Heart right ventricle (tissue), 16 donors: ENCODE data around the gene USP6NL. TPM values are rescaled to one million over a fixed set of nuclear protein-coding genes. Genes with fewer than 3 reads are reported as not detected.

Experiments used
- ATAC-seq, 8 donors: fragments of 200-7000 bp; cut with Tn5 transposase; one replicate each; pipeline ENCODE4 v1.9.1; 2020; ENCODE audit warnings: mild to moderate bottlenecking in 8 of 8, moderate library complexity in 8 of 8, moderate number of reproducible peaks in 1 of 8
- DNase-seq, 2 donors: peaks; one replicate each; pipeline ENCODE4 v3.0.0-alpha.2; 2020
- H3K27ac ChIP-seq, 10 donors: fragments of 200-600 bp; sonication (generic) in 2 of 10; one replicate each; pipeline versions ENCODE4 v1.5.0 to v1.8.0; 2020 to 2022; ENCODE audit warnings: mild to moderate bottlenecking in 3 of 10
- H3K27me3 ChIP-seq, 7 donors: fragments of 200-600 bp; one replicate each; pipeline ENCODE4 v1.8.0; 2021 to 2022; ENCODE audit warnings: mild to moderate bottlenecking in 2 of 7
- H3K36me3 ChIP-seq, 9 donors: fragments of 200-600 bp; sonication (generic) in 1 of 9; one replicate each; pipeline versions ENCODE4 v1.5.0 to v1.8.0; 2020 to 2022; ENCODE audit warnings: mild to moderate bottlenecking in 2 of 9
- H3K4me1 ChIP-seq, 9 donors: fragments of 200-600 bp; sonication (generic) in 1 of 9; one replicate each; pipeline versions ENCODE4 v1.5.0 to v1.8.0; 2020 to 2022; ENCODE audit warnings: mild to moderate bottlenecking in 4 of 9
- H3K4me3 ChIP-seq, 10 donors: fragments of 200-600 bp; sonication (generic) in 2 of 10; one replicate each; pipeline versions ENCODE4 v1.5.0 to v1.8.0; 2020 to 2022; ENCODE audit warnings: mild to moderate bottlenecking in 7 of 10, moderate library complexity in 2 of 10
- H3K9me3 ChIP-seq, 11 donors: fragments of 200-600 bp in 10 of 11; sonication (generic) in 2 of 11; one replicate each; pipeline versions ENCODE4 v1.5.0 to v1.8.0; 2013 to 2022; ENCODE audit warnings: mild to moderate bottlenecking in 2 of 11, control low read depth in 1 of 11, moderate library complexity in 1 of 11
- CTCF ChIP-seq, 9 donors: fragments of 200-600 bp; sonication (generic) in 2 of 9; IDR thresholded peaks; one replicate each; pipeline versions ENCODE4 v1.5.0 to v1.8.0; 2021 to 2022; ENCODE audit warnings: antibody characterized with exemption in 9 of 9, mild to moderate bottlenecking in 5 of 9, moderate library complexity in 1 of 9
- WGBS, 2 donors: extraction: QIAGEN DNeasy Blood & Tissue Kit; methylation state at CpG; one replicate each; pipeline ENCODE4 v1.1.7; 2013; ENCODE audit warnings: inconsistent platforms in 1 of 2; 5-methylcytosine and 5-hydroxymethylcytosine counted together
- intact Hi-C, 10 donors: fragments of 100-400 bp; cut with DNase I; formaldehyde crosslinking; loops; one replicate each; pipeline versions ENCODE4 v1.11.1 to v1.14.2; 2022
- polyA plus RNA-seq, 2 donors: library from polyadenylated mRNA; stranded (reverse); fragments of 200-250 nt; gene quantifications; one replicate each; pipeline ENCODE4 v1.2.3, GENCODE V29; 2013
- total RNA-seq, 10 donors: library from RNA; stranded (reverse); fragmentation: NEBNext Ultra II Directional in 3 of 10; extraction: Animal tissue kit (Norgen Biotek cat#: 25700) in 3 of 10; gene quantifications; one replicate each; pipeline versions ENCODE4 v1.2.1 to v1.2.4, GENCODE V29; 2021 to 2023
- donor health status: Arrhythmogenic right ventricular cardiomyopathy.
- donor health status: ischemic (EF 13 %, LVEDD 7.1; RV severe dilation, severe dysfunction).
- donor health status: healthy with polysubstance abuse.
- donor health status: DM: no; HTN: yes; CAD: no.
- donor health status: DM: no; HTN: no; CAD: no.
- donor health status: ischemic (EF 25% LVEDD 6.9; RV normal size, moderate dysfunction).
- donor health status: ischemic (EF 25% LVEDD 5.7; RV mildly dilated, moderate dysfunction).
- donor health status: healthy.
- donor health status: DM: yes; HTN: yes; CAD: no.
- donor health status: Ischemic cardiomyopathy.
- donor health status: ischemic (EF 35%, LVEDD 5.7; RV mildly dilated, moderate dysfunction).
- donor health status: nonischemic (EF 11% LVEDD 7.7; RV severe dilation, severe dysfunction).
- donor health status: DM: yes; HTN: yes; CAD: no.
- donor health status: PGD.
- donor health status: ischemic (EF 29% LVEDD 5.4; RV normal size, mild dysfunction).
- donor health status: nonischemic (EF 23%, LVEDD 6.1; RV moderate dilation, normal function).

The USP6NL gene
- total and polyA plus RNA-seq, 12 donors = 1.8 to 11.1 (median 8.2) TPM

DNA sequence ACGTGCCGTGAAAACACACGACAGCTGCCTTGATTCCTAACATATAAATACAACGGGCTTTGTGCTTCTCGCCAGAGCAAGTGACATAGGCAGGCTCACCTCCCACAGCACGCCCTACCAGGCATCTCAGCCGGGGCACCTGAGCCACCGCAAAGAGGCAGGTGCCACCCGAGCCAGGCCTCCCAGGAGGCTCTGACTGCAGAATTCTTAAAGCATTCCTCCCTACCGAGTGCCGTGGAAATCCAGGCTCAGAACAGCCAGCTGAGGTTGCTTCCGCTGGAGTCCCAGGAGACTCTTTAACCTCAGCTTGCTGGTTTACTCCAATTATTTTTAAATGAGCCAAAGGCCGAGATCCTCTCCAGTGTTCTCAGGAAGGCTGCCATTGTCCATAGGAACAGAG lies 206.5 kb downstream of the USP6NL start:
- Histone ChIP-seq H3K9me3 (no peaks in the 10 kb centered on the region), H3K4me3 (no peak overlapping the region), H3K36me3 (no peaks in the 10 kb centered on the region), H3K4me1 (peaks cover 0 to 17% (median 0%) of the 10 kb centered on the region in 9 donors), H3K27me3 (peaks cover 0 to 6% (median 0%) of the 10 kb centered on the region in 7 donors), H3K27ac (no peak overlapping the region)
- 47 to 62% methylated on average over 13 of the region's 13 CpGs for WGBS, 2 donors
- ATAC-seq (peak in 6 of 8 donors; percentile 28 to 83 (median 40)), DNase-seq (peak in 1 of 2 donors; percentile 41)
- no peak for TF ChIP-seq CTCF (IDR thresholded peaks at IDR 0.05)
- intact Hi-C loops = no loop called here

Other genes with a start within 250 kb of the USP6NL start
- gene ECHDC3, start 130.7 kb upstream of the USP6NL start, total RNA-seq = 100 to 1,000 TPM in 2 of 10 donors, 10 to 100 TPM in 8; 39.6 to 114 (median 57.1) TPM
- 10 to 100 TPM; 15.0 to 83.1 TPM for gene ECHDC3, start 130.7 kb upstream of the USP6NL start, polyA plus RNA-seq
- gene PROSER2, start 211.7 kb upstream of the USP6NL start, total RNA-seq = 1 to 10 TPM in 2 of 10 donors, under 1 TPM in 8; 0.34 to 1.6 (median 0.76) TPM
- gene PROSER2, start 211.7 kb upstream of the USP6NL start, polyA plus RNA-seq = under 1 TPM; 0.51 to 0.80 TPM